GM08714 (cell line): ENCODE measurements around the gene PTPRN2.
"Not testable (repeated sequence)": the region's sequence is repeated elsewhere in the genome, so short reads cannot be mapped to it uniquely, and the experiment has no call there.

Source experiments
- H3K4me3 ChIP-seq: fragments of 200-500 bp; sonication (Bioruptor generic); 2 replicates; pipeline ENCODE4 v1.5.1; 2014; ENCODE audit warnings: mild to moderate bottlenecking, low read length, inconsistent platforms
- ZNF274 ChIP-seq: IDR thresholded peaks from 2 replicates; pipeline ENCODE4 v1.6.1; 2012; ENCODE audit warnings: mild to moderate bottlenecking, low read depth, low read length

PTPRN2 gene

GRCh38 chr7:158587162-158588084, at the start of gene PTPRN2:
TSS of gene PTPRN2 (minus strand) at chr7:158587823.
- H3K4me3 ChIP-seq = no peak within 1 kb of the TSS
- no peak for TF ChIP-seq ZNF274

GRCh38 chr7:158633055-158633956, 45.7 kb upstream of the PTPRN2 start:
- TF ChIP-seq ZNF274 = no peak
- no peak overlapping the region for H3K4me3 ChIP-seq

- TF ChIP-seq ZNF274 = no peak
- H3K4me3 ChIP-seq = no peak overlapping the region
Observed at GRCh38 chr7:158631574-158632195, 44.1 kb upstream of the PTPRN2 start.

GRCh38 chr7:158626289-158626688, 38.7 kb upstream of the PTPRN2 start:
- not testable (repeated sequence) for H3K4me3 ChIP-seq

GRCh38 chr7:158623241-158623640, 35.6 kb upstream of the PTPRN2 start:
- no peak overlapping the region for H3K4me3 ChIP-seq
- TF ChIP-seq ZNF274 = no peak

- no peak for TF ChIP-seq ZNF274
- H3K4me3 ChIP-seq = no peak overlapping the region
Observed at GRCh38 chr7:158620839-158621441, 33.3 kb upstream of the PTPRN2 start.

DNA sequence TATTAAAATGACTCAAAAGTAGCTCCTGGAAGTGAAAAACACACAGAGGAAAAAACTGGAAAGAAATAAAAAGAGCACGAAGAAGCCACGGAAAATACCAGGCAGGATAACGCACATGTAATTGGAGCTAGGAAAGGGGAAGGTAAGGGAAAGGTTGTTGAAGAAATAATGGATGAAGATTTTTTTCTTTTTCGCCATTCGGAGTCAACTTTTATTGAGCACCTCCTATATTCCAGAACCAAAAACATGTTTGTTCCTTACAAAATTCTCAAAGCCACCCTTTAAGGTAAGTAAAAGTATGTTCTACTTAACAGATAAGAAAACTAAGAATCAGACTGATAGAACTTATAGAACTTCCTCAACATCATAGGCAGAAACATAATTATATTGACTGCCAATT, 32.8 kb upstream of the PTPRN2 start:
- no peak overlapping the region for H3K4me3 ChIP-seq
- no peak for TF ChIP-seq ZNF274

DNA sequence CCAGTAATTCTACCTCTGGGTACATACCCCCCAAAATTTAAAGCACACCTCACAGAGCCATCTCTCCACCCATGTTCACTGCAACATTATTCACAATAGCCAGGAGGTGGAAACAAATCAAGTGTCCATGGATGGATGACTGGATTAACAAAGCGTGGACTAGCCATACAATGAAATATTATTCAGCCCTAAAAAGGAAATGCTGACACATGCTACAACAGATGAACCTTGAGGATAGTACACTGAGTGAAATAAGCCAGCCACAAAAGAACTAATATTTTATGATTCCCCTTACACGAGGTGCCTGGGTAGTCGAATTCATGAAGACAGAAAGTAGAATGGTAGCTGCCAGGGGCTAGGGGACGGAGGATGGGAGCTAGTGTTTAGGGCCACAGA, 31.1 kb upstream of the PTPRN2 start:
- TF ChIP-seq ZNF274 = no peak
- H3K4me3 ChIP-seq = no peak overlapping the region

GRCh38 chr7:158617737-158618128, 30.1 kb upstream of the PTPRN2 start:
- TF ChIP-seq ZNF274 = no peak
- H3K4me3 ChIP-seq = no peak overlapping the region

DNA sequence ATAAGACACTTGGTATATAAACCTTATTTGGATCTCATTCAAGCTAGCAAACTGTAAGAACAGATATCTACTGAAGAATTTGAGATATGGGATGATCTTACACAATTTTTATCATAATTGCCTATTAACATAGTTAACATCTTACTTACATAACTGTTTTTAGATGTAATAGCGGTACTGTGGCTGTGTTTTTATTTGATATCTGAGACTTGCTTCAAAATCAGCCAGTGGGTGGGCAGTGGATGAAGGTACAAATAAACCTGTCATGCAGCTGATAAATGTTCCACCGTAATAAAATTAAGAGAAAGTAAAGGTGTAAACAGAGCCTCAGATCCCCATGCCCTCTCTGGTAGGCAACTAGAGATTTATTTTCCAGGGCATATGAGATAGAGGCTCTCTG, 28.4 kb upstream of the PTPRN2 start:
- no peak for TF ChIP-seq ZNF274
- H3K4me3 ChIP-seq = no peak overlapping the region

- TF ChIP-seq ZNF274 = no peak
- no peak overlapping the region for H3K4me3 ChIP-seq
Observed at GRCh38 chr7:158614700-158615099, 27.1 kb upstream of the PTPRN2 start.

- TF ChIP-seq ZNF274 = no peak
- no peak overlapping the region for H3K4me3 ChIP-seq
Observed at GRCh38 chr7:158613481-158613880, 25.9 kb upstream of the PTPRN2 start.

GRCh38 chr7:158612546-158612945, 24.9 kb upstream of the PTPRN2 start:
- TF ChIP-seq ZNF274 = no peak
- H3K4me3 ChIP-seq = no peak overlapping the region

DNA sequence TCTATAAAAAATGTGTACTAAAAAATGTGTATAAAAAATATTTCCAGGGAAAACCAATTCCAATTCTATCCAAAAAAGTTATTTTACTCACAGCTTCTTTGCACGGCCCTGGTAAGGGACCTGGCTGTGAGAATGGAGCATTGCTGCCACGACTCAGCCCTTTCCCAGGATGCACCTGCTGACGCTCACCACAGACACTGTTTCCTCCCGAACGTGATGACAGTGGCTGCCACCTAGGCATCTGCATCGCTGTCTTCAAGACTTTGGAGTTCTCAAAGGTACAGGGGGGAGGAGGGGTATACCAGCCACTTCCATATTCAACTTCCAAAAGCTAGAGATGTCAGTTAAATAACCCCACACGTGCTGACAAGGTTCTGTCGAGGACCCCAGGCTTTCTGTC, 23.9 kb upstream of the PTPRN2 start:
- H3K4me3 ChIP-seq = no peak overlapping the region
- no peak for TF ChIP-seq ZNF274
